ENCODE measurements around the gene CDH15.
A peak's percentile ranks its signal among the peaks of the same experiment; 100 is the strongest.

DNA sequence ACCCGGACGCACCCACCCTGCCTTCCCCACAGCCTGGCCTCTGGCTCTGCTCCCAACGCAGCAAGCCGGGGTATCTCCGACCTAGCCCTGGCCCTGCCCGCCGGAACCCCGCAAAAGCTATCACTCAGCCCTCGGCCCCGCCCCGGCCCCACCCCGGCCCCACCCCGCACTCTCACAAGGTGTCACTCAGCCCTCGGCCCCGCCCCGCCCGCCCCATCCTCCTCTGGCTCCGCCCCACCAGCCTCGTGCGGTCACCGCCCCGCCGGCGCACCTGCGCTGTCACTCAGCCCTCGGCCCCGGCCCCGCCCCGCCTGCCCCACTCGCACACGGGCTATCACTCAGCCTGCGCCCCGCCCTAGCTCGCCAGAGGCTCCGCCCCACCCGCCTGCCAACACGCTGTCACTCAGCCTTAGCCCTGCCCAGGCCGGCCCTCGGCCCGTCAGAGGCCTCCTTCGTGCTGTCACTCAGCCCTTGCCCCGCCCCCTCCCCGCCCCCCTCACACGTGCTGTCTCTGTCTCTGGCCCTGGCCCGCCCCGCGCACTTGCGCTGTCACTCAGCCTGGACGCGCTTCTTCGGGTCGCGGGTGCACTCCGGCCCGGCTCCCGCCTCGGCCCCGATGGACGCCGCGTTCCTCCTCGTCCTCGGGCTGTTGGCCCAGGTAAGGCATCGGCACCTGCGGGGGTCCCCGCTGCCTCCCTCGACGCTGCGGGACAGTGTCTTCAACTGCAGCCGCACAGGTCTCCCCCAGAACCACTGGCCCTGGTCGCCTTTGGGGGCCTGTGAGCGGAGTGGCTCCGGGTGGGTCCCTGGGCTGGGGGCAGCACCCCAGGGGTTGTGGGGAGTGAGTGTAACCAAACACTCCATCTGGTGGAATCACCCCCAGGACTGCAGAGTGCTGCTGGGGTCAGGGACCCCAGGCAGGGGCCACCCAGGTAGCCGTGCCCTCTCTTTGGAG lies at the start of gene CDH15:
- no peak for TF ChIP-seq RNF2 (IDR thresholded peaks at IDR 0.05)
- TF ChIP-seq, protein P1, sequence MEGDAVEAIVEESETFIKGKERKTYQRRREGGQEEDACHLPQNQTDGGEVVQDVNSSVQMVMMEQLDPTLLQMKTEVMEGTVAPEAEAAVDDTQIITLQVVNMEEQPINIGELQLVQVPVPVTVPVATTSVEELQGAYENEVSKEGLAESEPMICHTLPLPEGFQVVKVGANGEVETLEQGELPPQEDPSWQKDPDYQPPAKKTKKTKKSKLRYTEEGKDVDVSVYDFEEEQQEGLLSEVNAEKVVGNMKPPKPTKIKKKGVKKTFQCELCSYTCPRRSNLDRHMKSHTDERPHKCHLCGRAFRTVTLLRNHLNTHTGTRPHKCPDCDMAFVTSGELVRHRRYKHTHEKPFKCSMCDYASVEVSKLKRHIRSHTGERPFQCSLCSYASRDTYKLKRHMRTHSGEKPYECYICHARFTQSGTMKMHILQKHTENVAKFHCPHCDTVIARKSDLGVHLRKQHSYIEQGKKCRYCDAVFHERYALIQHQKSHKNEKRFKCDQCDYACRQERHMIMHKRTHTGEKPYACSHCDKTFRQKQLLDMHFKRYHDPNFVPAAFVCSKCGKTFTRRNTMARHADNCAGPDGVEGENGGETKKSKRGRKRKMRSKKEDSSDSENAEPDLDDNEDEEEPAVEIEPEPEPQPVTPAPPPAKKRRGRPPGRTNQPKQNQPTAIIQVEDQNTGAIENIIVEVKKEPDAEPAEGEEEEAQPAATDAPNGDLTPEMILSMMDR (IDR thresholded peaks at IDR 0.05 in 2 of 3, conservative IDR thresholded peaks at IDR 0.05 in 1 of 3; ENCODE audit: insufficient read depth in 2 of 3, low read depth in 1 of 3, low read length in 3 of 3) = 0 out of 6 replicates have a peak, but pooled peaks of 1 of the 3 experiments have one; percentile 1

Measured in K562 (cell line).